H1 (cell line): ENCODE data around the gene CTXN3. TPM values are rescaled to one million over a fixed set of nuclear protein-coding genes. Genes with fewer than 3 reads are reported as not detected.

ENCODE experiments used
- CTCF ChIA-PET: fragments of 300-600 bp; sonication (Branson Sonifier 250); formaldehyde crosslinking; loops from one replicate; lab custom pipeline; 2021; ENCODE audit not compliant: partially characterized antibody; lab: Charles Lee
- POLR2A ChIA-PET: fragments of 300-600 bp; sonication (Branson Sonifier 250); formaldehyde crosslinking; loops from one replicate; lab custom pipeline; 2021; ENCODE audit warnings: inconsistent platforms; ENCODE audit not compliant: partially characterized antibody; lab: Charles Lee
- DNase-seq, 2 experiments: peaks; one replicate each; pipeline versions ENCODE4 v3.0.0 to v3.0.0-alpha.2; 2010 to 2022; ENCODE audit warnings: low spot score in 2 of 2, low read depth in 1 of 2, mixed read lengths in 1 of 2
- FAIRE-seq: peaks from 2 replicates; lab custom pipeline; 2011; peaks lifted over from hg19 to GRCh38; lab: Jason Lieb, UNC
- H2AFZ ChIP-seq: 2 replicates; pipeline ENCODE4 v1.8.1; 2012; ENCODE audit warnings: low read length, inconsistent platforms
- H2AK5ac ChIP-seq: 2 replicates; pipeline ENCODE4 v1.6.1; 2013; ENCODE audit warnings: low read depth, low read length
- H2BK120ac ChIP-seq: replicated peaks from 2 replicates; pipeline ENCODE3; 2013; ENCODE audit warnings: low read depth, low read length, inconsistent platforms
- H2BK12ac ChIP-seq: 2 replicates; pipeline ENCODE4 v1.6.1; 2013; ENCODE audit warnings: low read depth, low read length
- H2BK15ac ChIP-seq: 2 replicates; pipeline ENCODE4 v1.6.1; 2013; ENCODE audit warnings: low read length
- H2BK20ac ChIP-seq: 2 replicates; pipeline ENCODE4 v1.6.1; 2013; ENCODE audit warnings: low read length
- H2BK5ac ChIP-seq: 2 replicates; pipeline ENCODE4 v1.6.1; 2013; ENCODE audit warnings: low read depth, low read length
- H3K14ac ChIP-seq: 2 replicates; pipeline ENCODE4 v1.6.1; 2013; ENCODE audit warnings: inconsistent platforms; ENCODE audit not compliant: insufficient read length
- H3K18ac ChIP-seq: 2 replicates; pipeline ENCODE4 v1.6.1; 2013; ENCODE audit warnings: low read length; ENCODE audit errors: extremely low read depth
- H3K23ac ChIP-seq: 2 replicates; pipeline ENCODE4 v1.6.1; 2013; ENCODE audit warnings: inconsistent platforms; ENCODE audit not compliant: insufficient read length
- H3K23me2 ChIP-seq: 2 replicates; pipeline ENCODE4 v1.6.1; 2013; ENCODE audit warnings: low read depth, low read length
- H3K27ac ChIP-seq: 2 replicates; pipeline ENCODE4 v1.6.1; 2011; ENCODE audit warnings: low read depth, low read length, inconsistent platforms
- H3K27me3 ChIP-seq, 4 experiments: replicated peaks in 1 of 4; 1 replicate in 1 of 4; 2 replicates in 3 of 4; pipeline versions ENCODE4 v1.6.1 to v1.8.1; 2011 to 2013; ENCODE audit warnings: low read length in 3 of 4, mild to moderate bottlenecking in 3 of 4, inconsistent platforms in 2 of 4, mixed read lengths in 2 of 4, moderate library complexity in 1 of 4; ENCODE audit not compliant: control insufficient read depth in 3 of 4, insufficient read depth in 3 of 4; ENCODE audit errors: extremely low read depth in 1 of 4
- H3K36me3 ChIP-seq, 4 experiments: 2 replicates each; pipeline versions ENCODE4 v1.6.1 to v1.8.1; 2011 to 2013; ENCODE audit warnings: mild to moderate bottlenecking in 4 of 4, low read length in 3 of 4, moderate library complexity in 2 of 4, control low read depth in 1 of 4, inconsistent platforms in 1 of 4; ENCODE audit not compliant: insufficient read depth in 4 of 4, control insufficient read depth in 2 of 4
- H3K4ac ChIP-seq: replicated peaks from 2 replicates; pipeline ENCODE3; 2013; ENCODE audit warnings: low read length, low read depth, mixed read lengths, inconsistent platforms; ENCODE audit not compliant: insufficient read length
- H3K4me1 ChIP-seq, 4 experiments: replicated peaks in 1 of 4; 1 replicate in 1 of 4; 2 replicates in 3 of 4; pipeline versions ENCODE4 v1.6.1 to v1.8.1; 2011 to 2013; ENCODE audit warnings: low read length in 3 of 4, inconsistent platforms in 2 of 4, mixed read lengths in 1 of 4; ENCODE audit not compliant: insufficient read depth in 4 of 4, control insufficient read depth in 3 of 4
- H3K4me2 ChIP-seq, 2 experiments: 2 replicates each; pipeline versions ENCODE4 v1.6.1 to v1.8.1; 2011 to 2013; ENCODE audit warnings: low read depth in 2 of 2, low read length in 2 of 2, control low read depth in 1 of 2, inconsistent platforms in 1 of 2, mild to moderate bottlenecking in 1 of 2; ENCODE audit not compliant: insufficient read depth in 1 of 2
- H3K4me3 ChIP-seq, 4 experiments: fragments of 200-600, 300-600 bp in 1 of 4; sonication (generic), shearing (Covaris generic), sonication (Bioruptor Twin) in 1 of 4; 2 replicates each; pipeline versions ENCODE4 v1.5.1 to v1.8.1; 2011 to 2016; ENCODE audit warnings: low read length in 4 of 4, low read depth in 3 of 4, control low read depth in 2 of 4, inconsistent platforms in 2 of 4, mild to moderate bottlenecking in 2 of 4, mixed read lengths in 1 of 4, moderate library complexity in 1 of 4; ENCODE audit not compliant: insufficient read depth in 2 of 4; ENCODE audit errors: extremely low read depth in 1 of 4
- H3K56ac ChIP-seq: replicated peaks from 2 replicates; pipeline ENCODE3; 2013; ENCODE audit warnings: low read depth, mild to moderate bottlenecking, mixed read lengths, low read length, inconsistent platforms; ENCODE audit not compliant: insufficient read length
- H3K79me1 ChIP-seq: 2 replicates; pipeline ENCODE4 v1.6.1; 2013; ENCODE audit warnings: low read depth, low read length, control low read depth
- H3K79me2 ChIP-seq, 2 experiments: 2 replicates each; pipeline versions ENCODE4 v1.6.1 to v1.8.1; 2012 to 2013; ENCODE audit warnings: low read length in 2 of 2, mild to moderate bottlenecking in 2 of 2, inconsistent platforms in 1 of 2; ENCODE audit not compliant: insufficient read depth in 2 of 2, control insufficient read depth in 1 of 2
- H3K9ac ChIP-seq, 4 experiments: replicated peaks in 1 of 4; 1 replicate in 1 of 4; 2 replicates in 3 of 4; pipeline versions ENCODE4 v1.6.1 to v1.8.1; 2011 to 2013; ENCODE audit warnings: low read depth in 3 of 4, low read length in 3 of 4, control low read depth in 2 of 4, mild to moderate bottlenecking in 2 of 4, moderate library complexity in 2 of 4, inconsistent platforms in 1 of 4; ENCODE audit errors: extremely low read depth in 1 of 4
- H3K9me3 ChIP-seq, 2 experiments: 2 replicates each; pipeline versions ENCODE4 v1.6.1 to v1.8.1; 2012 to 2013; ENCODE audit warnings: mild to moderate bottlenecking in 2 of 2, moderate library complexity in 2 of 2, control low read depth in 1 of 2, inconsistent platforms in 1 of 2, low read depth in 1 of 2, low read length in 1 of 2, mixed read lengths in 1 of 2; ENCODE audit not compliant: insufficient read depth in 2 of 2
- H4K20me1 ChIP-seq, 2 experiments: replicated peaks in 1 of 2; 2 replicates each; pipeline versions ENCODE3 to v1.8.1; 2011 to 2013; ENCODE audit warnings: inconsistent platforms in 2 of 2, low read length in 2 of 2, mild to moderate bottlenecking in 1 of 2; ENCODE audit not compliant: insufficient read depth in 2 of 2, control insufficient read depth in 1 of 2
- H4K5ac ChIP-seq: 2 replicates; pipeline ENCODE4 v1.6.1; 2013; ENCODE audit warnings: low read length, low read depth, mixed read lengths, inconsistent platforms; ENCODE audit not compliant: insufficient read length
- H4K8ac ChIP-seq: 2 replicates; pipeline ENCODE4 v1.8.0; 2013; ENCODE audit warnings: mild to moderate bottlenecking, moderate library complexity, low read length, inconsistent platforms; ENCODE audit not compliant: insufficient read depth; ENCODE audit errors: extremely low read depth
- H4K91ac ChIP-seq: replicated peaks from 2 replicates; pipeline ENCODE3; 2013; ENCODE audit warnings: low read length, mixed read lengths, inconsistent platforms; ENCODE audit not compliant: insufficient read length
- BACH1 ChIP-seq: IDR thresholded peaks from 2 replicates; pipeline ENCODE4 v1.6.1; 2012; ENCODE audit warnings: low read length, improper control_type of control experiment
- GABPA ChIP-seq: IDR thresholded peaks from 2 replicates; pipeline ENCODE4 v1.6.1; 2011; ENCODE audit warnings: mild to moderate bottlenecking, low read length, moderate library complexity, borderline replicate concordance; ENCODE audit not compliant: insufficient read depth
- HDAC2 ChIP-seq, 2 experiments: fragments of 300-600 bp in 1 of 2; sonication (generic) in 1 of 2; IDR thresholded peaks; 2 replicates each; pipeline ENCODE4 v1.6.1; 2011 to 2012; ENCODE audit warnings: low read depth in 2 of 2, low read length in 2 of 2, mild to moderate bottlenecking in 2 of 2, moderate library complexity in 2 of 2, borderline replicate concordance in 1 of 2, inconsistent platforms in 1 of 2
- KDM5A ChIP-seq: fragments of 200-600 bp; IDR thresholded peaks from 2 replicates; pipeline ENCODE4 v1.7.1; 2012; ENCODE audit warnings: mild to moderate bottlenecking, low read length, inconsistent platforms, mixed read lengths
- RAD21 ChIP-seq, 2 experiments: IDR thresholded peaks in 1 of 2; conservative IDR thresholded peaks in 1 of 2; 2 replicates each; pipeline ENCODE4 v1.6.1; 2011; ENCODE audit warnings: low read depth in 2 of 2, low read length in 2 of 2, improper control_type of control experiment in 1 of 2, inconsistent platforms in 1 of 2, mild to moderate bottlenecking in 1 of 2, moderate library complexity in 1 of 2
- RBBP5 ChIP-seq: IDR thresholded peaks from 2 replicates; pipeline ENCODE4 v1.7.1; 2012; ENCODE audit warnings: low read depth, mild to moderate bottlenecking, inconsistent platforms, low read length, moderate library complexity, borderline replicate concordance
- SAP30 ChIP-seq: fragments of 300-600 bp; sonication (generic); IDR thresholded peaks from 2 replicates; pipeline ENCODE4 v1.7.1; 2012; ENCODE audit warnings: low read length, moderate library complexity, mild to moderate bottlenecking, inconsistent platforms; ENCODE audit not compliant: insufficient read depth, insufficient replicate concordance
- SP1 ChIP-seq: IDR thresholded peaks from 2 replicates; pipeline ENCODE4 v1.6.1; 2011; ENCODE audit warnings: low read depth, low read length
- SP4 ChIP-seq: IDR thresholded peaks from 2 replicates; pipeline ENCODE4 v1.6.1; 2012; ENCODE audit warnings: low read length, inconsistent platforms
- TBP ChIP-seq: IDR thresholded peaks from 2 replicates; pipeline ENCODE4 v1.6.1; 2011; ENCODE audit warnings: low read depth, low read length, improper control_type of control experiment
- WGBS, 2 experiments: shearing (Covaris generic) in 1 of 2; methylation state at CpG; one replicate each; pipeline versions ENCODE4 v1.1.6 to v1.1.7; 2013 to 2015; ENCODE audit warnings: low lambda C conversion rate in 2 of 2, mixed read lengths in 2 of 2, inconsistent platforms in 1 of 2, low coverage in 1 of 2, missing lambda C conversion rate in 1 of 2; ENCODE audit not compliant: insufficient replicate concordance in 2 of 2, insufficient coverage in 1 of 2, insufficient read length in 1 of 2; ENCODE audit errors: extremely low coverage in 1 of 2, missing lambda C conversion rate in 1 of 2; 5-methylcytosine and 5-hydroxymethylcytosine counted together
- polyA plus RNA-seq, 7 experiments: library from polyadenylated mRNA; depleted of rRNA in 3 of 7; stranded (reverse) in 5 of 7; unstranded in 2 of 7; fragments of >200 nt in 5 of 7; fragments of 200-250 nt in 2 of 7; gene quantifications; 1 replicate in 5 of 7; 2 replicates in 1 of 7; 4 replicates in 1 of 7; pipeline versions ENCODE4 v1.2.1 to v1.2.3, GENCODE V29; 2011 to 2013; ENCODE audit warnings: missing spikeins in 2 of 7, mixed read lengths in 2 of 7
- total RNA-seq: library from RNA; stranded (reverse); fragmentation: NEBNext Ultra II Directional; extraction: Animal tissue kit (Norgen Biotek cat#: 25700); gene quantifications from 2 replicates; pipeline ENCODE4 v1.2.1, GENCODE V29; 2021
- TF ChIP-seq, protein P1 (sequence below): IDR thresholded peaks from 2 replicates; pipeline ENCODE4 v1.6.1; 2012; ENCODE audit warnings: inconsistent platforms
- TF ChIP-seq, protein P2 (sequence below): IDR thresholded peaks from 2 replicates; pipeline ENCODE4 v1.6.1; 2012; ENCODE audit warnings: low read length, inconsistent platforms

The CTXN3 gene
- total and polyA plus RNA-seq, 2 of the 8 experiments (the other 6 are each of a cell fraction or from before 2014, with no cell fraction given), result 0.05 TPM; not detected in 1

DNA sequence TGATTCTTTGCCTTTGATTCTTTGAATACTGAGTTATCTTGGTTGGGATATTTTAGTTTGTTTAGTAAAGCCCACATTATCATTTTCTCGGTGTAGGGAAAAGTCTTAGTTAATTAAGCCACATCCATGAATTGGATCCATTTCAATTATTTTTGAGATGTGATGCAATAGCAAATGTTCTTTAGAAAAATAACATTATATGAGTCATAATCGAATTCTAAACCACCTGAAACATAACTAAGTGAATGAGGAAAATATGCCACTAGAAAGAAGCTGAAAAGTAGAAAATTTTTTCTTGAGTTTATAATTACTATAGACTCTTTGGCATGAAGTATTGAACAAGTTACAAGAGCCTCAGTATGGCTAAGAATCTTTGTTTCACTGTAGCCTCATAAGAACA lies 36.8 kb downstream of the CTXN3 start:
- Histone ChIP-seq H4K91ac (no peak overlapping the region), H3K18ac (no peak overlapping the region), H4K8ac (no peak overlapping the region), H2AK5ac (no peak overlapping the region), H3K9ac (no peak overlapping the region), H2BK120ac (no peak overlapping the region), H3K4me3 (no peak overlapping the region), H2BK15ac (no peak overlapping the region), H3K36me3 (no peaks in the 10 kb centered on the region), H4K5ac (no peak overlapping the region), H2BK5ac (no peak overlapping the region), H2AFZ (no peak overlapping the region), H3K27ac (no peak overlapping the region), H3K27me3 (no peaks in the 10 kb centered on the region), H3K79me1 (no peaks in the 10 kb centered on the region), H2BK20ac (no peak overlapping the region), H3K56ac (no peak overlapping the region), H3K79me2 (no peaks in the 10 kb centered on the region), H2BK12ac (no peak overlapping the region), H3K23ac (no peak overlapping the region), H4K20me1 (no peaks in the 10 kb centered on the region), H3K4me2 (no peak overlapping the region), H3K14ac (no peak overlapping the region), H3K23me2 (no peaks in the 10 kb centered on the region), H3K9me3 (no peaks in the 10 kb centered on the region), H3K4me1 (no peaks in the 10 kb centered on the region), H3K4ac (no peak overlapping the region)
- DNase-seq (no peak), FAIRE-seq (no peak)
- ChIA-PET POLR2A (no interaction called here), CTCF (no interaction called here)
- 96% methylated on average over 2 of the region's 2 CpGs; no CpG with 5 or more reads in 1 of the 2 experiments for WGBS, 2 experiments
- TF ChIP-seq SP1 (no peak), RAD21 (IDR thresholded peaks at IDR 0.05 in 1 of 2, conservative IDR thresholded peaks at IDR 0.05 in 1 of 2; ENCODE audit: low read depth in 2 of 2, low read length in 2 of 2) (no peak), SAP30 (no peak), SP4 (no peak), TBP (no peak), HDAC2 (IDR thresholded peaks at IDR 0.05; ENCODE audit: borderline replicate concordance in 1 of 2, low read depth in 2 of 2, low read length in 2 of 2) (no peak), KDM5A (no peak), GABPA (no peak), RBBP5 (no peak), BACH1 (no peak)
- TF ChIP-seq, protein P1, sequence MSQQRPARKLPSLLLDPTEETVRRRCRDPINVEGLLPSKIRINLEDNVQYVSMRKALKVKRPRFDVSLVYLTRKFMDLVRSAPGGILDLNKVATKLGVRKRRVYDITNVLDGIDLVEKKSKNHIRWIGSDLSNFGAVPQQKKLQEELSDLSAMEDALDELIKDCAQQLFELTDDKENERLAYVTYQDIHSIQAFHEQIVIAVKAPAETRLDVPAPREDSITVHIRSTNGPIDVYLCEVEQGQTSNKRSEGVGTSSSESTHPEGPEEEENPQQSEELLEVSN, result no peak
- TF ChIP-seq, protein P2, sequence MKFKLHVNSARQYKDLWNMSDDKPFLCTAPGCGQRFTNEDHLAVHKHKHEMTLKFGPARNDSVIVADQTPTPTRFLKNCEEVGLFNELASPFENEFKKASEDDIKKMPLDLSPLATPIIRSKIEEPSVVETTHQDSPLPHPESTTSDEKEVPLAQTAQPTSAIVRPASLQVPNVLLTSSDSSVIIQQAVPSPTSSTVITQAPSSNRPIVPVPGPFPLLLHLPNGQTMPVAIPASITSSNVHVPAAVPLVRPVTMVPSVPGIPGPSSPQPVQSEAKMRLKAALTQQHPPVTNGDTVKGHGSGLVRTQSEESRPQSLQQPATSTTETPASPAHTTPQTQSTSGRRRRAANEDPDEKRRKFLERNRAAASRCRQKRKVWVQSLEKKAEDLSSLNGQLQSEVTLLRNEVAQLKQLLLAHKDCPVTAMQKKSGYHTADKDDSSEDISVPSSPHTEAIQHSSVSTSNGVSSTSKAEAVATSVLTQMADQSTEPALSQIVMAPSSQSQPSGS, result no peak
